DOHH2 (cell line): ENCODE measurements around the gene POLR3GL.

Experiments used
- H3F3A ChIP-seq: fragments of 200-600 bp; sonication (generic), shearing (Covaris generic); 2 replicates; pipeline ENCODE4 v1.6.0; 2016; ENCODE audit warnings: antibody characterized with exemption, mild to moderate bottlenecking; ENCODE audit not compliant: control insufficient read depth, insufficient read depth
- H3K27ac ChIP-seq: fragments of 200-600 bp; sonication (generic); 2 replicates; pipeline ENCODE4 v1.5.1; 2014; ENCODE audit warnings: low read depth, mild to moderate bottlenecking, low read length, moderate library complexity
- H3K27me3 ChIP-seq: fragments of 200-600 bp; sonication (generic); 2 replicates; pipeline ENCODE4 v1.6.1; 2014; ENCODE audit warnings: mild to moderate bottlenecking, low read length, mixed read lengths; ENCODE audit not compliant: control insufficient read depth
- H3K36me3 ChIP-seq: fragments of 200-600 bp; sonication (generic); 2 replicates; pipeline ENCODE4 v1.6.1; 2014; ENCODE audit warnings: mild to moderate bottlenecking, low read length, moderate library complexity, mixed read lengths; ENCODE audit not compliant: control insufficient read depth
- H3K4me1 ChIP-seq: fragments of 200-600 bp; sonication (generic); 2 replicates; pipeline ENCODE4 v1.6.1; 2014; ENCODE audit warnings: mild to moderate bottlenecking, low read length, mixed read lengths; ENCODE audit not compliant: control insufficient read depth
- H3K4me2 ChIP-seq: fragments of 200-600 bp; sonication (generic); 2 replicates; pipeline ENCODE4 v1.6.0; 2014; ENCODE audit warnings: mild to moderate bottlenecking, low read length, moderate library complexity
- H3K4me3 ChIP-seq: fragments of 200-600 bp; sonication (generic); 2 replicates; pipeline ENCODE4 v1.5.1; 2014; ENCODE audit warnings: mild to moderate bottlenecking, low read length, mixed read lengths
- H3K79me2 ChIP-seq: fragments of 200-600 bp; sonication (generic); 2 replicates; pipeline ENCODE4 v1.6.1; 2014; ENCODE audit warnings: mild to moderate bottlenecking, low read length, mixed read lengths; ENCODE audit not compliant: control insufficient read depth
- H3K9me2 ChIP-seq: fragments of 200-600 bp; sonication (generic); replicated peaks from 2 replicates; pipeline ENCODE4 v1.6.1; 2014; ENCODE audit warnings: mild to moderate bottlenecking, low read length, mixed read lengths; ENCODE audit not compliant: control insufficient read depth
- H3K9me3 ChIP-seq: fragments of 200-600 bp; sonication (generic); 2 replicates; pipeline ENCODE4 v1.6.1; 2014; ENCODE audit warnings: antibody characterized with exemption, low read length, mixed read lengths; ENCODE audit not compliant: control insufficient read depth, insufficient read depth
- H4K20me1 ChIP-seq: fragments of 200-600 bp; sonication (generic); 2 replicates; pipeline ENCODE4 v1.6.0; 2014; ENCODE audit warnings: low read depth, mild to moderate bottlenecking, antibody characterized with exemption, low read length, moderate library complexity; ENCODE audit not compliant: control insufficient read depth, insufficient read depth
- EZH2phosphoT487 ChIP-seq: fragments of 200-600 bp; sonication (generic); IDR thresholded peaks from 2 replicates; pipeline ENCODE4 v1.6.1; 2017; ENCODE audit warnings: borderline replicate concordance, mild to moderate bottlenecking, antibody characterized with exemption, low read length, moderate library complexity, mixed read lengths
- TF ChIP-seq, protein P1 (sequence below): fragments of 200-600 bp; sonication (generic); IDR thresholded peaks from one replicate; pipeline ENCODE4 v1.5.1; 2014; ENCODE audit warnings: antibody characterized with exemption, mild to moderate bottlenecking, low read depth, low read length; ENCODE audit not compliant: poor library complexity, severe bottlenecking

Gene POLR3GL

GRCh38 chr1:145983206-145983675, 18.8 kb downstream of the POLR3GL start:
- Histone ChIP-seq H3K4me3 (no peak overlapping the region), H3K79me2 (no peaks in the 10 kb centered on the region), H4K20me1 (no peaks in the 10 kb centered on the region), H3K4me1 (peaks cover 69% of the 10 kb centered on the region), H3K9me3 (no peaks in the 10 kb centered on the region), H3K27ac (no peak overlapping the region), H3K36me3 (peaks cover 13% of the 10 kb centered on the region), H3F3A (peaks cover 23% of the 10 kb centered on the region), H3K27me3 (no peaks in the 10 kb centered on the region), H3K9me2 (no peaks in the 10 kb centered on the region), H3K4me2 (no peak overlapping the region)
- TF ChIP-seq EZH2phosphoT487, result no peak
- TF ChIP-seq, protein P1, sequence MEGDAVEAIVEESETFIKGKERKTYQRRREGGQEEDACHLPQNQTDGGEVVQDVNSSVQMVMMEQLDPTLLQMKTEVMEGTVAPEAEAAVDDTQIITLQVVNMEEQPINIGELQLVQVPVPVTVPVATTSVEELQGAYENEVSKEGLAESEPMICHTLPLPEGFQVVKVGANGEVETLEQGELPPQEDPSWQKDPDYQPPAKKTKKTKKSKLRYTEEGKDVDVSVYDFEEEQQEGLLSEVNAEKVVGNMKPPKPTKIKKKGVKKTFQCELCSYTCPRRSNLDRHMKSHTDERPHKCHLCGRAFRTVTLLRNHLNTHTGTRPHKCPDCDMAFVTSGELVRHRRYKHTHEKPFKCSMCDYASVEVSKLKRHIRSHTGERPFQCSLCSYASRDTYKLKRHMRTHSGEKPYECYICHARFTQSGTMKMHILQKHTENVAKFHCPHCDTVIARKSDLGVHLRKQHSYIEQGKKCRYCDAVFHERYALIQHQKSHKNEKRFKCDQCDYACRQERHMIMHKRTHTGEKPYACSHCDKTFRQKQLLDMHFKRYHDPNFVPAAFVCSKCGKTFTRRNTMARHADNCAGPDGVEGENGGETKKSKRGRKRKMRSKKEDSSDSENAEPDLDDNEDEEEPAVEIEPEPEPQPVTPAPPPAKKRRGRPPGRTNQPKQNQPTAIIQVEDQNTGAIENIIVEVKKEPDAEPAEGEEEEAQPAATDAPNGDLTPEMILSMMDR, result no peak

DNA sequence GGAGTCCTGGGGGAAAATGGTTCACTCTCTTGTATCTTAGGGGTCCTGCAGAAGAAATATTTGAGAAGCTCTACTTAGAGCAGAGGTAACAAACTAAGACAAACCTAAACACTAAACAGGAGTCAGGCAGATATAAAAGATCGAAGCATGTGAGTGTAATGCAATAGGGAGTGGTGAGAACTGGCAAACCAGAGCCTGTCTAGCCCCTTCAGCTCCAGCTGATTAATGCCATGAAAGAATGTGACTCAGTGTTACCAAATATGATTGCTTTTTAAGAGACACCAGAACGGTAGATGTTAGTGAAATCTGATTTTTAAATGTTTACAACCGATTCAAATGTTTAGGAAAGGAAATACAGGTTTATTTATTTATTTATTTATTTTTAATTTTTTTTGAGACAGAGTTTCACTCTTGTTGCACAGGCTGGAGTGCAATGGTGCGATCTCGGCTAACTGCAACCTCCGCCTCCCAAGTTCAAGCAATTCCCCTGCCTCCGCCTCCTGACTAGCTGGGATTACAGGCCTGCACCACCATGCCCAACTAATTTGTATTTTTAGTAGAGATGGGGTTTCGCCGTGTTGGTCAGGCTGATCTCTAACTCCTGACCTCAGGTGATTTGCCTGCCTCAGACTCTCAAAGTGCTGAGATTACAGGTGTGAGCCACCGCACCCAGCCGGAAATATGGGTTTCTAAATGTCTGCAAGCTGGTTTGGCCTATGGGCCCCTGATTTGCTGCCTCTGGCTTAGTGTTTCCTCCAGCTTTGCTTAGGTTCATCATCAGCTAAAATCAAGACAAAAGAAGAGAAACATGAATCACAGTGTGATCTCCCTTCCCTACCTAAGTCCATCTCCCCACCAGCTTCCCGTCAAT, 19.7 kb downstream of the POLR3GL start:
- H4K20me1 ChIP-seq, result no peaks in the 10 kb centered on the region
- no peak overlapping the region for H3K4me2 ChIP-seq
- H3K27me3 ChIP-seq, result no peaks in the 10 kb centered on the region
- H3K79me2 ChIP-seq, result no peaks in the 10 kb centered on the region
- peaks cover 4% of the 10 kb centered on the region for H3K36me3 ChIP-seq
- H3K4me3 ChIP-seq, result no peak overlapping the region
- H3K4me1 ChIP-seq, result peaks cover 67% of the 10 kb centered on the region
- no peak overlapping the region for H3K27ac ChIP-seq
- H3K9me2 ChIP-seq, result no peaks in the 10 kb centered on the region
- TF ChIP-seq, protein P1, result no peak
- TF ChIP-seq EZH2phosphoT487, result no peak
- H3K9me3 ChIP-seq, result no peaks in the 10 kb centered on the region
- peaks cover 15% of the 10 kb centered on the region for H3F3A ChIP-seq

- Histone ChIP-seq H3K27ac (no peak overlapping the region), H3K4me2 (no peak overlapping the region)
- TF ChIP-seq, protein P1, result no peak
- no peak for TF ChIP-seq EZH2phosphoT487
Measured at GRCh38 chr1:145985129-145985501, 20.6 kb downstream of the POLR3GL start.

More at GRCh38 chr1:145985129-145985501, 20.6 kb downstream of the POLR3GL start:
- H3K4me3 ChIP-seq, result no peak overlapping the region
- H3K36me3 ChIP-seq, result peaks cover 4% of the 10 kb centered on the region
- no peaks in the 10 kb centered on the region for H3K9me2 ChIP-seq
- H3K4me1 ChIP-seq, result peaks cover 58% of the 10 kb centered on the region
- peaks cover 8% of the 10 kb centered on the region for H3F3A ChIP-seq
- H4K20me1 ChIP-seq, result no peaks in the 10 kb centered on the region
- H3K27me3 ChIP-seq, result no peaks in the 10 kb centered on the region
- H3K9me3 ChIP-seq, result no peaks in the 10 kb centered on the region
- no peaks in the 10 kb centered on the region for H3K79me2 ChIP-seq
